NCI-H460 (cell line): ENCODE results near the gene PLXDC2. TPM values are rescaled to one million over a fixed set of nuclear protein-coding genes. Genes with fewer than 3 reads are reported as not detected.
"Not testable (repeated sequence)": the region's sequence is repeated elsewhere in the genome, so short reads cannot be mapped to it uniquely, and the experiment has no call there.

Experiments used
- DNase-seq: peaks from one replicate; pipeline ENCODE4 v3.0.0-alpha.2; 2016; ENCODE audit warnings: low read depth; ENCODE audit errors: extremely low read depth
- total RNA-seq: library from RNA; depleted of rRNA; stranded (reverse); fragments of >200 nt; shearing (Covaris generic); gene quantifications from 2 replicates; pipeline ENCODE4 v1.2.3, GENCODE V29; 2014

PLXDC2 gene
- total RNA-seq, 1 experiment from 2014 or later, result 0.07 TPM

DNA sequence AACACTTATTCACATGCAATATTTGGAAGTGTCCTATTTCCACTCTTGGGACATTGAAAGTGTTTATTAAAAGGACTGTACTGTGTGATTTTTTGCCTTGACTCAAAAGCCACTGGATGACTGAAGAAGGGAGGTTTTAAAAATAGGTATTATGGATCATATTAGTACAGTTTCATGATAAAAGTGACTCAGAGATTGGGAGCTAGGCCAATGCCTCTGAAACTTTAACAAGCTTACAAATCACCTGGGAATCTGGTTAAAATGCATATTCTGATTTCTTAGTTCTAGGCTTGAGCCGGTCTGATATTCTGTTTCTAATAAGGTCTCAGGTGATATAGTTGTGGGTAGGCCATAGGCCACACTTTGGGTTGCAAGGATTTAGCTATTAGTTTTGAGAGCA lies 191.2 kb downstream of the PLXDC2 start:
- DNase-seq, result no peak

GRCh38 chr10:20013991-20014750 lies 197.9 kb downstream of the PLXDC2 start:
- no peak for DNase-seq

GRCh38 chr10:20017961-20018360 lies 201.7 kb downstream of the PLXDC2 start:
- DNase-seq, result no peak

DNA sequence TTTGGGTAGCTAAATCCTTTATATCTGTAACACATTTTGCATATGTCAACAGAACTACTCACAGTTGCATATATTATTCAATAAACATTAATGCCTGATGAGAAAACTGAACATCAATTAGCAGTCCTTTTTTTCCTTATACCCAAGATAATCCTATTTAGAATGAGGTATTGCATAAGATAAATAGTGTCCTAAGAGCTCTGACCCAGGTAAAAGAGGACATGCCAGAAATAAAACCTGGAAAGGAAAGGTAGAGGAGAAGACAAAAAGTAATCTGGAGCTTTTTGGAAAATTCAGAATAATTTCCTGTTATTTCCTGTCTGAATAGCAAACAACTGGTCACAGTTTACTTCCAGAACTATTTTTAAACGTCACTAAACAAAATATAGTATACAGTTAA lies 204.4 kb downstream of the PLXDC2 start:
- DNase-seq, result no peak

- DNase-seq, result no peak
Observed at GRCh38 chr10:20029523-20029922, 213.3 kb downstream of the PLXDC2 start.

- DNase-seq, result no peak
Observed at GRCh38 chr10:20033476-20033875, 217.2 kb downstream of the PLXDC2 start.

GRCh38 chr10:20034732-20035131 lies 218.5 kb downstream of the PLXDC2 start:
- no peak for DNase-seq

- DNase-seq, result no peak
Observed at GRCh38 chr10:20040012-20040411, 223.8 kb downstream of the PLXDC2 start.

- DNase-seq, result no peak
Observed at GRCh38 chr10:20041931-20042330, 225.7 kb downstream of the PLXDC2 start.

GRCh38 chr10:20045100-20045499 lies 228.9 kb downstream of the PLXDC2 start:
- not testable (repeated sequence) for DNase-seq

DNA sequence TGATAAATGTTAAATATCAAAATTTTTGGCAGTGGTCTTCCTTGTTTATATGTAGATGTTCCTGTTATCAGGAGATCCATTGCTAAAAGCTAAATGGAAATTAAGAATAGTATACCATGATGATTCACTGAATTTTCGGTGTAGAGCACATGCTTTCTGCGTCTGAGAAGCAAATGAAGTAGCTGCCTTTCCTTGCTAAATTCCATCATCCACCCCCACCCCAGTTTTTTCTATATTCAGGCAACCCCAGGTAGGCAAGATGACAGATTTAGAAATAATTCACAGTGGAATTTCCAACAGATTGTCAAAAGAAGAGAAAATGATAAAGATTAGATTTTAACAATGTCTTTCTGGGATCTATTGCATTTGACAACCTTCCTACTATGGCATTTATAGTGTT lies 231.9 kb downstream of the PLXDC2 start:
- DNase-seq, result no peak

DNA sequence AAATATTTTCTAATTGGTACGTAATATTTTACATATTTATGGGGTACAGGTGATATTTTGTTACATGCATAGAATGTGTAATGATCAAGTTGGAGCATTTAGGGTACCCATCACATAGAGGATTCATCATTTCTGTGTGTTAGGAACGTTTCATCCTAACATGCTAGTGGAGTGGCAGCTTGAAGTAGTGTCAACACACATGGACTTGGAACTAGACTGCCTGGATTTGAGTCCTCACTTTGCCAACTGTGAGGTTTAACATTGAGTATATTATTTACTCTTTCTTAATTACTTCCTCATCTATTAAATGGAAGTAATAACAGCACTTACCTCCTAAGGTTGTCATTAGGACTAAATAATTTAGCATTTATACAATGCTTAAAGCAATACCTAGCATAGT lies 241.9 kb downstream of the PLXDC2 start:
- DNase-seq, result no peak

DNA sequence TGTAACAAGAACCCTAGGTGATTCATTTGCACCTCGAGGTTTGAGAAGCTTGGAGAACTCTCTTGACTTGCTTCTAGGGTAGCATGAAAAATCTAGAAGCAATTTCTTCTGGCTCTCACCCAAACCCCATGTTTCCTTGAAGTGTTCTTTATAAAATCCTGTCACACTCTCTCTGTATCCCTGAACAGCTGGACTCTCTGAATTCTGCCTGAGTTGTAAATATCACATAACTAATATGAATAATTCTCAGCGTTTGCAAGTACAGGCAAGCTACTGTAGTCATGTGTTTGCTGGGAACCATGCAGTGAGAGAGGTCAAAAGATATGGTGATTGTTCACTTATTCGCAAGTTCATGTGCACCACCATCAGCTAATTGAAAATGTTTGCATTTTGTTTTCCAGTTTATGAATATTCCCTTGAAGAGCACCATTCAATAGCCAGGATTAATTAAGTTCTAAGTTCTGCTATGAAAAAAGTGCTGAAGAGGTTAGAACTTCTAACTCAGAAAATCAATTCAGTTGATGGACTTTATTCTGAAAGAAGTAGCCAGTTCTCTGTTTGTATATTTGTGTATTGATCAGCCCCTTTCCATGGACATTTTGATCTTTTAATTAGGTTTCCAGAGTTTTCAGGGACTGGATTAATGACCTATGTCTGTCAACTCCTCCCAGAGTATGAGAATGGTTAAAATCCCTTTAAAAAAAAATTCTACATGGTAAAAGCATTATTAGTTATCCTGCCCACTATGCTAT lies 243.0 kb downstream of the PLXDC2 start:
- no peak for DNase-seq

GRCh38 chr10:20065814-20066213 lies 249.6 kb downstream of the PLXDC2 start:
- DNase-seq, result no peak

- DNase-seq, result no peak
Observed at GRCh38 chr10:20073167-20073566, 256.9 kb downstream of the PLXDC2 start.

GRCh38 chr10:20075713-20076112 lies 259.5 kb downstream of the PLXDC2 start:
- DNase-seq, result no peak

GRCh38 chr10:20084451-20084850 lies 268.2 kb downstream of the PLXDC2 start:
- no peak for DNase-seq

DNA sequence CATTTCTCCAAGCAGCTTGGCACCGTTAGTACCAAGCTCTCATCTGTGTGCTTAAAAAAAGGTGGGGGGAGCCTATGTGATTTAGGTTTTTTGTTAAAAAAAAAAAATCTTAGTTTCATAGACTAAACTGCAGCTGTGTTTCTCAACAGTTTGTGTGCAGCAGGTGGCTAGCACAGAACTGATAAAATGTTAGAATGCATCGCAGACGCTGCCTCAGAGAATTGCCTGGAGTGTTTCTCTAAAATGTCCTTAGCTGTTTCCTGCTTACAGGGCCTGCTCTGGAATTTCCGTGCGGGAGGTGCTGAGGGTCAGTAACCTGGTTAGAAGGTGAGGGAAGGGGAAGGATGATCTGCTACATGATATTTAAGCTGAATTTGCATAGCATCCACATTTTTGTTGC lies 268.9 kb downstream of the PLXDC2 start:
- DNase-seq, result no peak

GRCh38 chr10:20087353-20087752 lies 271.1 kb downstream of the PLXDC2 start:
- no peak for DNase-seq

GRCh38 chr10:20088061-20088701 lies 271.9 kb downstream of the PLXDC2 start:
- DNase-seq, result no peak

DNA sequence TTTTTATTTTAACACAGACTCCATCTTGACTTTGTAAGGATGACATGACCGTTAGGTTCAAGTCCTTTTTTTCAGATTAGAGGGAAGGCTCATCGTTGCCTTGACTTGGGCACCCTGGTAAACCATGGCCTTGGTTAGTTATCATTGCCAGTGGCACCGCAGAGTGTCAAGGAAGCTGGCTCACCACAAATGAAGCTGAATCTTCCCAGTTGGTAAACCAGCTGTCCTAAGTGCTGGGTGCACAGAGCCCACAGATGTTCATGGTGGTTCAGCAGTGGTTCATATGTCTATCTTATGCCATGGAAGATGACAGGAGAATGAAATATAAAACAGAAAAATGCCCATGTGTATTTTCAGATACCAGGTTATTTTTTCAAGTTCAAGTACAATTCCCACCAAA lies 273.6 kb downstream of the PLXDC2 start:
- DNase-seq, result no peak

- DNase-seq, result no peak
Observed at GRCh38 chr10:20090831-20091230, 274.6 kb downstream of the PLXDC2 start.
